HG02938 (cell line): Measurements from ENCODE around the gene EFNA1.
"Not testable (repeated sequence)": the region's sequence is repeated elsewhere in the genome, so short reads cannot be mapped to it uniquely, and the experiment has no call there.

Experiments used
- ATAC-seq: cut with Tn5 transposase; IDR thresholded peaks from one replicate; pipeline ENCODE4 v1.9.1; 2021; ENCODE audit warnings: mild to moderate bottlenecking, moderate library complexity; ENCODE audit not compliant: unreplicated experiment

The EFNA1 gene

GRCh38 chr1:155140630-155140953 is 12.9 kb downstream of the EFNA1 start:
- ATAC-seq, result no peak

GRCh38 chr1:155141749-155142148 is 14.1 kb downstream of the EFNA1 start:
- no peak for ATAC-seq

GRCh38 chr1:155145491-155145890 is 17.8 kb downstream of the EFNA1 start:
- no peak for ATAC-seq

GRCh38 chr1:155155996-155156643 is 28.4 kb downstream of the EFNA1 start:
- ATAC-seq, result not testable (repeated sequence)

- no peak for ATAC-seq
Observed at GRCh38 chr1:155158991-155159390, 31.3 kb downstream of the EFNA1 start.

GRCh38 chr1:155160128-155160527 is 32.5 kb downstream of the EFNA1 start:
- no peak for ATAC-seq

- ATAC-seq, result not testable (repeated sequence)
Observed at GRCh38 chr1:155162631-155163030, 35.0 kb downstream of the EFNA1 start.

- ATAC-seq, result not testable (repeated sequence)
Observed at GRCh38 chr1:155163785-155164184, 36.1 kb downstream of the EFNA1 start.

- not testable (repeated sequence) for ATAC-seq
Observed at GRCh38 chr1:155164625-155165024, 36.9 kb downstream of the EFNA1 start.

- no peak for ATAC-seq
Observed at GRCh38 chr1:155166051-155166470, 38.4 kb downstream of the EFNA1 start.

GRCh38 chr1:155166471-155167165 is 38.9 kb downstream of the EFNA1 start:
- no peak for ATAC-seq

- no peak for ATAC-seq
Observed at GRCh38 chr1:155167166-155168104, 39.8 kb downstream of the EFNA1 start.

GRCh38 chr1:155168105-155168445 is 40.4 kb downstream of the EFNA1 start:
- ATAC-seq, result not testable (repeated sequence)

- no peak for ATAC-seq
Observed at GRCh38 chr1:155168456-155169210, 41.0 kb downstream of the EFNA1 start.

GRCh38 chr1:155169541-155169940 is 41.9 kb downstream of the EFNA1 start:
- ATAC-seq, result no peak

GRCh38 chr1:155170101-155170785 is 42.6 kb downstream of the EFNA1 start:
- no peak for ATAC-seq

GRCh38 chr1:155170806-155171205 is 43.1 kb downstream of the EFNA1 start:
- ATAC-seq, result no peak

GRCh38 chr1:155171836-155172731 is 44.4 kb downstream of the EFNA1 start:
- ATAC-seq, result no peak

- peak; percentile 70 for ATAC-seq
Observed at GRCh38 chr1:155172732-155173477, 45.2 kb downstream of the EFNA1 start, which contains the start of gene KRTCAP2. Gene KRTCAP2, minus strand, starts transcription at chr1:155173304. Its CDS starts 80 bp downstream, at chr1:155173224.
